ENCODE measurements around the gene MAJIN.
A peak's percentile ranks its signal among the peaks of the same experiment; 100 is the strongest.

MAJIN gene

DNA sequence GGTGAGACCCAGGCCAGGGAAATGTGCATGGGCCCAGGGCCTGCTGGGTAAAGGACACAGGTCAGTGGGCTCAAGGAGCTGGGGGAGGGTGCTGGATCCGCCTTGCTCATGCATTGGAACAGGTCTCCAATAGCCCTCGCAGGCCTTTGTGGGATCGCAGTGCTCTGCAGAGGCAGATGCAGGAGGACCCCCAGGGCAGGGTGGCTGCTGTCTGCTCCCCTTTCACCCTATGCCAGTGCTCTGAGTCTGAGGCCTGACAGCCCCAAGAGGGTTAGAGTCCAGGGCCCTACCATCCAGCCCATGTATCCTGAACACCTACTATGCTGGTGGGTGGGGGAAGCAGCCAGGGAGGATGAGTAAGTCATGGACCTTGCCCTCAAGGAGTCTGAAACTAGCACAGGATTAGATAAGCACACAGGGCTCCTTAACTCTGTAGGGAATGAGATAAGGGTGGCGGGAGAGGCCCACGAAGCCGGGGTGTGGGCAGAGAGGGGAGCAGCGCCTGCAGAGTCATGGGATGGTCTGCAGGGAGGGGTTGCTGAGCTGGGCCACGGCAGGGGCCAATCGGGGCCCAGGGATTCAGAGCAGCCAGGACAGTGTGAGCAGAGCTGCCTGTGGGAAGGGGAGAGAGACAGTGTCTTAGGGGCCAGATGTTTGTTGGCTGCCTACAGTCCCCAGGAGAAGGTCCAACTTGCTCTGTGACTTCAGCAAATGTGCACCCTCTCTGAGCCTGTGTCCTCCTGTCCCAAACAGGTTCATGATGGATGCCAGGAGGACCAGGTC is 83.0 kb downstream of the MAJIN start:
- Mint-ChIP-seq H3K27me3 (no peaks in the 10 kb centered on the region), H3K27ac (no peak overlapping the region), H3K4me1 (peaks cover 29% of the 10 kb centered on the region), H3K4me3 (no peak overlapping the region), H3K36me3 (ENCODE audit: low read depth) (no peaks in the 10 kb centered on the region), H3K9me3 (no peaks in the 10 kb centered on the region)
- DNase-seq (no peak), ATAC-seq (no peak)

- H3K27me3 Mint-ChIP-seq = no peaks in the 10 kb centered on the region
- no peak for DNase-seq
- H3K4me1 Mint-ChIP-seq = peaks cover 29% of the 10 kb centered on the region
- H3K9me3 Mint-ChIP-seq = no peaks in the 10 kb centered on the region
- no peaks in the 10 kb centered on the region for H3K36me3 Mint-ChIP-seq (ENCODE audit: low read depth)
- no peak overlapping the region for H3K27ac Mint-ChIP-seq
- ATAC-seq = no peak
- H3K4me3 Mint-ChIP-seq = peak overlapping the region; percentile 64
These were observed 83.5 kb downstream of the MAJIN start for GRCh38 chr11:64888406-64888728.
